A673 (cell line): Measurements from ENCODE around the gene GTPBP10. TPM values are rescaled to one million over a fixed set of nuclear protein-coding genes. Genes with fewer than 3 reads are reported as not detected.

Experiments used
- BruUV-seq: library from RNA; stranded (reverse); fragments of 400-500 nt; replicated peaks from 2 replicates; lab custom pipeline; 2021; lab: Mats Ljungman, UMichigan
- CTCF ChIA-PET: fragments of 300-600 bp; sonication (Branson Sonifier 250); formaldehyde crosslinking; loops from one replicate; lab custom pipeline; 2022; ENCODE audit warnings: antibody characterized with exemption; lab: Charles Lee
- POLR2A ChIA-PET: fragments of 300-600 bp; sonication (Branson Sonifier 250); formaldehyde crosslinking; loops from one replicate; lab custom pipeline; 2022; ENCODE audit warnings: antibody characterized with exemption; ENCODE audit not compliant: low non-redundant PET; lab: Charles Lee
- DNase-seq: peaks from one replicate; pipeline ENCODE4 v3.0.0-alpha.2; 2015; ENCODE audit warnings: low spot score
- H3K27ac ChIP-seq: fragments of 200-600 bp; sonication (generic); 2 replicates; pipeline ENCODE4 v1.5.1; 2016; ENCODE audit warnings: mixed run types, low read depth, mild to moderate bottlenecking, mixed read lengths, antibody characterized with exemption, low read length; ENCODE audit not compliant: poor library complexity, severe bottlenecking
- H3K27me3 ChIP-seq: fragments of 200-600 bp; sonication (generic); replicated peaks from 2 replicates; pipeline ENCODE4 v1.6.1; 2017; ENCODE audit warnings: mixed run types, low read depth, mild to moderate bottlenecking, mixed read lengths, antibody characterized with exemption, low read length; ENCODE audit not compliant: insufficient read depth, poor library complexity
- H3K36me3 ChIP-seq: fragments of 200-600 bp; sonication (generic); 2 replicates; pipeline ENCODE4 v1.6.1; 2016; ENCODE audit warnings: mixed run types, mild to moderate bottlenecking, mixed read lengths, antibody characterized with exemption, low read length; ENCODE audit not compliant: insufficient read depth, poor library complexity, severe bottlenecking
- H3K4me1 ChIP-seq: fragments of 200-600 bp; sonication (generic); 2 replicates; pipeline ENCODE4 v1.6.1; 2017; ENCODE audit warnings: mixed run types, mild to moderate bottlenecking, mixed read lengths, antibody characterized with exemption, low read length; ENCODE audit not compliant: insufficient read depth, poor library complexity, severe bottlenecking
- H3K4me3 ChIP-seq: fragments of 200-600 bp; sonication (generic); 2 replicates; pipeline ENCODE4 v1.5.1; 2016; ENCODE audit warnings: low read depth, mixed run types, mild to moderate bottlenecking, mixed read lengths, low read length; ENCODE audit not compliant: poor library complexity, severe bottlenecking
- H3K9me3 ChIP-seq: fragments of 200-600 bp; sonication (generic); 2 replicates; pipeline ENCODE4 v1.6.1; 2016; ENCODE audit warnings: mixed run types, low read depth, mild to moderate bottlenecking, mixed read lengths, antibody characterized with exemption, low read length; ENCODE audit not compliant: poor library complexity, severe bottlenecking
- CTCF ChIP-seq: fragments of 300-800, 200-600 bp; sonication (generic); conservative IDR thresholded peaks from 2 replicates; pipeline ENCODE4 v1.5.1; 2017; ENCODE audit warnings: low read depth, mild to moderate bottlenecking, antibody characterized with exemption, low read length, moderate library complexity, mixed read lengths
- EZH2 ChIP-seq: fragments of 200-600 bp; sonication (generic); IDR thresholded peaks from 2 replicates; pipeline ENCODE4 v1.6.1; 2017; ENCODE audit warnings: borderline replicate concordance, low read depth, mild to moderate bottlenecking, mixed read lengths, antibody characterized with exemption, low read length; ENCODE audit not compliant: poor library complexity, severe bottlenecking
- intact Hi-C: fragments of 100-400 bp; cut with micrococcal nuclease; formaldehyde crosslinking; loops from one replicate; pipeline ENCODE4 v1.10.0; 2022; ENCODE audit not compliant: unreplicated experiment
- total RNA-seq: library from RNA; stranded (reverse); gene quantifications from 2 replicates; pipeline ENCODE4 v1.2.3, GENCODE V29; 2021

The GTPBP10 gene
- total RNA-seq, 1 experiment from 2014 or later = 34.7 TPM

- TF ChIP-seq CTCF (no peak), EZH2 (no peak)
- CTCF ChIA-PET = no interaction called here
- BruUV-seq = no TSS peak
- no peak for DNase-seq
- Histone ChIP-seq H3K27me3 (no peaks in the 10 kb centered on the region), H3K9me3 (no peaks in the 10 kb centered on the region), H3K27ac (no peak overlapping the region), H3K4me1 (peaks cover 6% of the 10 kb centered on the region), H3K36me3 (no peaks in the 10 kb centered on the region), H3K4me3 (no peak overlapping the region)
- POLR2A ChIA-PET = no interaction called here
- intact Hi-C loops = no loop called here
Measured at GRCh38 chr7:90303241-90303640, 43.3 kb upstream of the GTPBP10 start.

GRCh38 chr7:90309872-90310271, 36.6 kb upstream of the GTPBP10 start:
- Histone ChIP-seq H3K27me3 (no peaks in the 10 kb centered on the region), H3K36me3 (no peaks in the 10 kb centered on the region), H3K4me1 (no peaks in the 10 kb centered on the region), H3K27ac (no peak overlapping the region), H3K9me3 (no peaks in the 10 kb centered on the region), H3K4me3 (no peak overlapping the region)
- DNase-seq = no peak
- intact Hi-C loops = no loop called here
- CTCF ChIA-PET = no interaction called here
- TF ChIP-seq EZH2 = no peak
- TF ChIP-seq CTCF = no peak
- POLR2A ChIA-PET = no interaction called here
- no TSS peak for BruUV-seq

- Histone ChIP-seq H3K27me3 (no peaks in the 10 kb centered on the region), H3K4me3 (no peak overlapping the region), H3K4me1 (no peaks in the 10 kb centered on the region), H3K36me3 (no peaks in the 10 kb centered on the region), H3K27ac (no peak overlapping the region), H3K9me3 (no peaks in the 10 kb centered on the region)
- no TSS peak for BruUV-seq
- intact Hi-C loops = no loop called here
- ChIA-PET CTCF (no interaction called here), POLR2A (interaction anchor here (0.6 kb wide), 1 partner anchor 911 kb away, joined by 3 read pairs; no protein-coding TSS in a partner anchor)
- DNase-seq = no peak
- TF ChIP-seq CTCF (no peak), EZH2 (no peak)
Measured at GRCh38 chr7:90311175-90311574, 35.3 kb upstream of the GTPBP10 start.
